ENCODE data around the gene MMP23B. TPM values are rescaled to one million over a fixed set of nuclear protein-coding genes. Genes with fewer than 3 reads are reported as not detected.
"Not testable (repeated sequence)": the region's sequence is repeated elsewhere in the genome, so short reads cannot be mapped to it uniquely, and the experiment has no call there.

MMP23B gene
- polyA plus RNA-seq, 3 donors, result 0.21 to 1.5 (median 0.24) TPM

- H3K27me3 Mint-ChIP-seq (ENCODE audit: low read depth in 3 of 3); H3K9me3 Mint-ChIP-seq; intact Hi-C loops (cut with micrococcal nuclease); H3K9me3 ChIP-seq (replicated peaks in 1 of 2; ENCODE audit: control insufficient read depth in 1 of 2, insufficient read depth in 1 of 2, low read length in 2 of 2); H4K20me1 ChIP-seq (ENCODE audit: insufficient read depth, low read length); H3K27me3 ChIP-seq (ENCODE audit: control insufficient read depth in 2 of 2, insufficient read depth in 2 of 2, low read length in 2 of 2): not testable (repeated sequence)
- peak; percentile 38 for TF ChIP-seq CTCF (IDR thresholded peaks at IDR 0.05)
- Mint-ChIP-seq H3K4me1 (peaks cover 18% of the 10 kb centered on the region), H3K27ac (peak within 1 kb of the TSS; percentile 95 to 100 (median 99)), H3K36me3 (peaks cover 19 to 33% of the 10 kb centered on the region in 2 donors), H3K4me3 (peak within 1 kb of the TSS; percentile 83 to 91)
- Histone ChIP-seq H3K79me2 (ENCODE audit: insufficient read depth, low read length) (peaks cover 11% of the 10 kb centered on the region), H3K4me3 (replicated peaks in 1 of 3; ENCODE audit: low read depth in 2 of 3, low read length in 3 of 3) (peak within 1 kb of the TSS; percentile 44 to 80 (median 76)), H3K4me1 (ENCODE audit: control insufficient read depth in 1 of 2, insufficient read depth in 2 of 2, low read length in 2 of 2) (peaks cover 9 to 11% of the 10 kb centered on the region in 2 donors), H2AFZ (ENCODE audit: insufficient read depth, low read depth, low read length, poor library complexity, severe bottlenecking) (peak within 1 kb of the TSS; percentile 69), H3K4me2 (replicated peaks; ENCODE audit: extremely low read depth, low read length, poor library complexity, severe bottlenecking) (peak within 1 kb of the TSS; percentile 49), H3K9ac (ENCODE audit: insufficient read depth, low read length, poor library complexity, severe bottlenecking) (peak within 1 kb of the TSS; percentile 92), H3K27ac (ENCODE audit: low read depth in 1 of 2, low read length in 2 of 2) (peak within 1 kb of the TSS; percentile 97 to 98), H3K36me3 (replicated peaks in 1 of 2; ENCODE audit: control insufficient read depth in 1 of 2, insufficient read depth in 2 of 2, low read length in 2 of 2) (peaks cover 25 to 30% of the 10 kb centered on the region in 2 donors)
- peak; percentile 89 to 99 (median 94) for DNase-seq
- WGBS (ENCODE audit: insufficient coverage), result 0% methylated on average over 47 of the region's 96 CpGs
Observed at GRCh38 chr1:1658583-1659549, 26.9 kb downstream of the MMP23B start, which contains the start of gene CDK11B. TSS of gene CDK11B (minus strand) at chr1:1659004. CDS start at chr1:1657485, 1,519 bp downstream.

DNA sequence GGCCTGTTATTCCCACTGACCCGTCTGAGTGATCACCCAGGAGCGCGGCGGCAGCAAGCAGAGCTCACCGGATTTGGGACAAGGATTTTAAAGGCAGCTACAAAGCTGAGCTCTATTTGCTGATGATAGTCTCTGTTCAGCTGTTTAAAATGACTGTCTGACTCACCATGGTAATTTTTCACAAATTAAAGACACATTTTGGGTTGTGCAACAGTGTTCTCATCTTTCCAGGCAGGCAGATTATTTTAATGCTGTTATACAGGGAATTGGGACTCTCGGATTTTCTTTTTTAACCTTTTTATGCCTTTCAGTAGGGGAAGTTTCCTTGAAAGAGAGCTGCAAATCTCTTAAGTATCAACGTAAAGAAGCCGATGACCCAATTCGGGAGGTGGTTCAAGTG is 30.4 kb downstream of the MMP23B start:
- H3K79me2 ChIP-seq (ENCODE audit: insufficient read depth, low read length); H4K20me1 ChIP-seq (ENCODE audit: insufficient read depth, low read length); H3K9me3 ChIP-seq (replicated peaks in 1 of 2; ENCODE audit: control insufficient read depth in 1 of 2, insufficient read depth in 1 of 2, low read length in 2 of 2); H3K9ac ChIP-seq (ENCODE audit: insufficient read depth, low read length, poor library complexity, severe bottlenecking); H3K4me2 ChIP-seq (replicated peaks; ENCODE audit: extremely low read depth, low read length, poor library complexity, severe bottlenecking); H3K27me3 Mint-ChIP-seq (ENCODE audit: low read depth in 3 of 3); H3K4me3 ChIP-seq (replicated peaks in 1 of 3; ENCODE audit: low read depth in 2 of 3, low read length in 3 of 3); H2AFZ ChIP-seq (ENCODE audit: insufficient read depth, low read depth, low read length, poor library complexity, severe bottlenecking); DNase-seq; H3K4me3 Mint-ChIP-seq; H3K27me3 ChIP-seq (ENCODE audit: control insufficient read depth in 2 of 2, insufficient read depth in 2 of 2, low read length in 2 of 2); H3K9me3 Mint-ChIP-seq; intact Hi-C loops (cut with micrococcal nuclease): not testable (repeated sequence)
- 67% methylated on average over 3 of the region's 9 CpGs for WGBS (ENCODE audit: insufficient coverage)
- Mint-ChIP-seq H3K4me1 (peaks cover 18% of the 10 kb centered on the region), H3K36me3 (peaks cover 13 to 28% of the 10 kb centered on the region in 2 donors), H3K27ac (peak overlapping the region in 3 of 7 donors; percentile 10 to 84 (median 80))
- Histone ChIP-seq H3K27ac (ENCODE audit: low read depth in 1 of 2, low read length in 2 of 2) (peak overlapping the region in 1 of 2 donors; percentile 53), H3K4me1 (ENCODE audit: control insufficient read depth in 1 of 2, insufficient read depth in 2 of 2, low read length in 2 of 2) (peaks cover 9 to 11% of the 10 kb centered on the region in 2 donors), H3K36me3 (replicated peaks in 1 of 2; ENCODE audit: control insufficient read depth in 1 of 2, insufficient read depth in 2 of 2, low read length in 2 of 2) (peaks cover 20 to 23% of the 10 kb centered on the region in 2 donors)

GRCh38 chr1:1662830-1663560 is 31.0 kb downstream of the MMP23B start:
- H3K9ac ChIP-seq (ENCODE audit: insufficient read depth, low read length, poor library complexity, severe bottlenecking); H3K27me3 Mint-ChIP-seq (ENCODE audit: low read depth in 3 of 3); H3K27me3 ChIP-seq (ENCODE audit: control insufficient read depth in 2 of 2, insufficient read depth in 2 of 2, low read length in 2 of 2); H3K4me3 ChIP-seq (replicated peaks in 1 of 3; ENCODE audit: low read depth in 2 of 3, low read length in 3 of 3); H2AFZ ChIP-seq (ENCODE audit: insufficient read depth, low read depth, low read length, poor library complexity, severe bottlenecking); H3K4me1 ChIP-seq (ENCODE audit: control insufficient read depth in 1 of 2, insufficient read depth in 2 of 2, low read length in 2 of 2); DNase-seq; intact Hi-C loops (cut with micrococcal nuclease); H3K4me3 Mint-ChIP-seq; H3K4me2 ChIP-seq (replicated peaks; ENCODE audit: extremely low read depth, low read length, poor library complexity, severe bottlenecking); H3K79me2 ChIP-seq (ENCODE audit: insufficient read depth, low read length); H3K9me3 Mint-ChIP-seq; H4K20me1 ChIP-seq (ENCODE audit: insufficient read depth, low read length); H3K9me3 ChIP-seq (replicated peaks in 1 of 2; ENCODE audit: control insufficient read depth in 1 of 2, insufficient read depth in 1 of 2, low read length in 2 of 2): not testable (repeated sequence)
- Mint-ChIP-seq H3K4me1 (peaks cover 16% of the 10 kb centered on the region), H3K27ac (peak overlapping the region in 4 of 7 donors; percentile 41 to 84 (median 72)), H3K36me3 (peaks cover 15 to 33% of the 10 kb centered on the region in 2 donors)
- WGBS (ENCODE audit: insufficient coverage), result 66% methylated on average over 5 of the region's 15 CpGs
- peak overlapping the region; percentile 28 to 53 for H3K27ac ChIP-seq (ENCODE audit: low read depth in 1 of 2, low read length in 2 of 2)
- peaks cover 23 to 28% of the 10 kb centered on the region in 2 donors for H3K36me3 ChIP-seq (replicated peaks in 1 of 2; ENCODE audit: control insufficient read depth in 1 of 2, insufficient read depth in 2 of 2, low read length in 2 of 2)

All from CD14-positive monocyte (primary cell).